Measurements from ENCODE around the gene TBX21.

TBX21 gene

DNA sequence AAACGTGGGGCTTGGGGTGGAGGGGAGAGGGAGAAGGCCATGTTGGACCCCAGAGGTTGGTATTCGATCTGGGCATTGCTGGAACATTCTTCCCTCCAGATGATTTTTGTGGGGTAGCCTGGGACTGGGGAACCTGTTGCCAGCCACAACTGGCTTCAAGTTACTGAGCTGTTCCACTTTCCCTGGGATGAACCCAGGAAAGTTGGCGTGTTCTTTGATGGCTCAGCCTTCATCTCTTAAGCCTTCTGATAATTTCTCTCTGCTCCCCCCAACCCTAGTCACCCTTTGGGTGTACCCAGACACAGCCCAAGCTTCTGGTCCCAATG lies 2.1 kb downstream of the TBX21 start:
- TF ChIP-seq, protein P1, sequence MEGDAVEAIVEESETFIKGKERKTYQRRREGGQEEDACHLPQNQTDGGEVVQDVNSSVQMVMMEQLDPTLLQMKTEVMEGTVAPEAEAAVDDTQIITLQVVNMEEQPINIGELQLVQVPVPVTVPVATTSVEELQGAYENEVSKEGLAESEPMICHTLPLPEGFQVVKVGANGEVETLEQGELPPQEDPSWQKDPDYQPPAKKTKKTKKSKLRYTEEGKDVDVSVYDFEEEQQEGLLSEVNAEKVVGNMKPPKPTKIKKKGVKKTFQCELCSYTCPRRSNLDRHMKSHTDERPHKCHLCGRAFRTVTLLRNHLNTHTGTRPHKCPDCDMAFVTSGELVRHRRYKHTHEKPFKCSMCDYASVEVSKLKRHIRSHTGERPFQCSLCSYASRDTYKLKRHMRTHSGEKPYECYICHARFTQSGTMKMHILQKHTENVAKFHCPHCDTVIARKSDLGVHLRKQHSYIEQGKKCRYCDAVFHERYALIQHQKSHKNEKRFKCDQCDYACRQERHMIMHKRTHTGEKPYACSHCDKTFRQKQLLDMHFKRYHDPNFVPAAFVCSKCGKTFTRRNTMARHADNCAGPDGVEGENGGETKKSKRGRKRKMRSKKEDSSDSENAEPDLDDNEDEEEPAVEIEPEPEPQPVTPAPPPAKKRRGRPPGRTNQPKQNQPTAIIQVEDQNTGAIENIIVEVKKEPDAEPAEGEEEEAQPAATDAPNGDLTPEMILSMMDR (IDR thresholded peaks at IDR 0.05) = no peak

DNA sequence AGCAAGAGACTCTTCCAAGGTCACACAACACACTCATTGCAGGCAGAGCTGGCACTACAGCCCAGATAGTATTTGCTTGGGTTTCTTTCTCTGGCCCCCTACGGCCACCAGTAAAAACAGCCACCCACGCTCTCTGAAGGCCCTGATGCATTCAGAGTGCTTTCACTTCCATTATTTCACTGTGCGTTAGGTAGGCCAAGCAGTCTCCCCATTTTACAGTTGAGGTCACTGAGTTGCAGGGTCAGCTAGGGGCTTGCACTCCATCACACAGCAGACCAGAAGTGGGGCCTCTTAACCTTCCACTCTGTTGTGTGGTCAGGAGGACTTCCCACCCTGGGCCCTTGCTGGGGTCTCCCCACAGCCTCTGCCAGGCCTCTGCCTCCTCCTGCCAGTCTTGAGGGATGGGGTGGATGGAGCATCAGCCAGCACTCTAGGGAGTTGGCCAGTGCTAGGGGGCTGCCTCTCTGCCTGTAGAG lies 2.5 kb downstream of the TBX21 start:
- TF ChIP-seq, protein P1 (IDR thresholded peaks at IDR 0.05) = no peak

DNA sequence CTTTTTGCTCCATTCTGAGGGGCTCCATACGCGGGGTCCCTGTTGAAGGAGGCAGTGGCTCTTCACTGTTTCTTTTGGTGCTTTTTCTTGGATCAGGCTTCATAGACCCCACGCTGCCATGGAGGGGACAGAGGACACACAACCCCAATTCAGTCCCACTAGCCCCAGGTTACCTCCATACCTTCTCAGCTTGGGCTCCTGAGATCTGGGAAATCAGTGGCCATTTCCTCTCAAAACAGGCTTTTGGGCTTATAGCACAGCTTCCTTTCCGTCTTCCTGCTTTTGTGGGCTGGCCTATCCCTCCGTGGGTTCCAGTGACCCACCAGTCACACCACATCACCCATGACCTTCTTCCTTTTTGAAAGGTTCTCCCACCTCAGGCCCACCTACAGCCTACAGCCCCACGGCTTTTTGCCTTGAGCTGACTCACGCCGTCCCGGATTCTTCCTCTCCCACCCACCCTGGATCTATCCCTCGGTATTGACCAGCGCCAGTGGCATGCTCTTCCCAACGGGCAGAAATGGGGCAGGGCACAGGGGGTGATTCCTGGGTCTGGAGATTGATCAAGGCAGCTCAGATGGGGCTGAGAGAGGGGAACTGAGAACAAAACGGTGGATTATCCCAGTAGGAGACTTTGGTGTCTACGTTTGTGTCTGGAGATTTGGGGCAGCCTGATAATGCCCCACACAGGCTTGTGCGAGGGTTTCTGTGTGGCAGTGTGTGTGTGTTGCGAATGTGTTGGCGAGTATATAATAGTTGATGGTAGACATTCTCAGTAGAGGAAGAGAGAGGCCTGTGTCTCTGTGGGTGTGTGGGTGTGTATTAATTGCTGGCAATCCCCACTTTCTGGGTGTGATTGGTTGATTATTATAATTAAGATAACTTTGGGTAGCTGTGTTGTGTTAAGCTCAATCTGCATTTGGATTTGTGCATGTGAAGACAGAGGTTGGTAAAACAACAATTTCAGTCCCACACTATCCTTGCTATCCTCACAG lies 3.8 kb downstream of the TBX21 start:
- TF ChIP-seq, protein P1 (IDR thresholded peaks at IDR 0.05) = no peak

DNA sequence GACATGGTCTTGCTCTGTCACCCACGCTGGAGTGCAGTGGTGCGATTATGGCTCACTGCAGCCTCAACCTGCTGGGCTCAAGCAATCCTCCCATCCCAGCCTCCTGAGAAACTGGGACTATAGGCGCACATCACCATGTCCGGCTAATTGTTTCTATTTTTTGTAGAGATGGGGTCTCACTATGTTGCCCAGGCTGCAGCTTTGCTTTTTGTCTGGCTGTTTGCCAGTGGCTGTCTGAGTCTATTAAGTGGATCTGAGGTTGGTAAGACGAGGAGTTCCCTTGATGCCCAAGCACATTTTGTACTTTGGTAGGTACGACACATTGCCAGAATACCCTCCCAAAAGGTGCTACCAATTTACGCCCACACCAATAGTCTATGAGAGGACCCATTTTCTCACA lies 5.1 kb downstream of the TBX21 start:
- TF ChIP-seq, protein P1 (IDR thresholded peaks at IDR 0.05) = no peak

DNA sequence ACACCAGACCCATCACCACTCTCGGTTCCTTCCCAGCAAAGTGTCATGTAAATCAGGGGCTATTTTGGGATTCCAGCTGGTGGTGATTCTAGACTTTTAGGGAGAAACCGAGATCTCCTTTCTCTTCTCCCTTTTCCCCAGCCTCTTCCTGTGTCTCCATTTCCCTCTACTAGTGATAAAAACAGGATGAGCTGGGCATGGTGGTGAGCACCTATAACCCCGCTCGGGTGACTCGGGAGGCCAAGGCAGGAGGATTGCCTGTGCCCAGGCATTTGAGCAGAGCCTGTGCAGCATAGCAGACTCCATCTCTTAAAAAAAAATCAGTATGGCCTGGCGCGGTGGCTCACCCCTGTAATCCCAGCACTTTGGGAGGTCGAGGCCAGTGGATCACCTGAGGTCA lies 6.1 kb downstream of the TBX21 start:
- TF ChIP-seq, protein P1 (IDR thresholded peaks at IDR 0.05) = no peak

DNA sequence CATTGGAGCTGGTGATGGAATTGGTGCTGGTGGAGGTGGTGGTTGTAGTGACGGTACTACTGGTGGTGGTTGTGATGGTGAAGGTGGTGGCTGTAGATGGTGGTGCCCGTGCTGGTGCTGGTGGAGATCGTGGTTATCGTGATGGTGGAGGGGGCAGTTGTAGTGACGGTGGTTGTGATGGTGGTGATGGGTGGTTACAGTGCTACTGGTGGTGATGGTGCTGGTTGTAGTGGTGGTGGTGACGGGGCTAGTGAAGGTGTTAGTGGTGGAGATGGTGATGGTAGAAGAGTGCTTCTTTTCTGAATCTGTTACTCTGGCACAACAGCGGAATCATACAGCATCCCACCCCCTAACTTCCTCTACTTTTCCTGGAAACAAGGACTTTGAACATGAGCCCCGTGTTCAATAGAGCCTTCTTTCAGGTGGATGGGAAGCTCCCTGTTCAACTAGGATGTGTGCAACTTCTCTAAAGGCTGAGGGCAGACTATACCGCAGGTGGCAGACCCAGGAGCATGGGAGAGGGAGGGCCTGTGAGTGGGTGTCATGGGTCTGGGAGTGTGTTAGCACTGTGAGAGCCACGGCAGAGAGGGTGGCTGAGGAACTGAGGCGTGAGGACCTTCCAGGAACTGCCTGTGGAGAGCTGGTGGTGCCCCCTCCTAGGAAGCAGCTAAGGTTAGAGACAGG lies 8.2 kb downstream of the TBX21 start:
- TF ChIP-seq, protein P1 (IDR thresholded peaks at IDR 0.05) = no peak

DNA sequence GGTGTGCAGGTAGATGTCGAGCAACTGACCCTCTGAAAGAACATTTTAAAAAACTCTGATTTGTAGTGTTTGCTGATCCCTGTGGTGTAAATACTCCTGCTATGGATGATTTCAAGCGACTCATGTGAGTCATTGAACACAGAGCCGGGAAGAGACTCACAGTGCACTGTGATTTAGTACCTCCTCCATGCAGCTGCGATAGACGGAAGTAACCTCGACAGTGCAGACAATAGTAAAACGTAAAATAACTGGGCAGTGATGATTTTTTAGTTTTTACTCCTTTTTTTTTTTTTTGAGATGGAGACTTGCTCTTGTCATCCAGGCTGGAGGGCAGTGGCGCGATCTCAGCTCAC lies 8.7 kb downstream of the TBX21 start:
- TF ChIP-seq, protein P1 (IDR thresholded peaks at IDR 0.05) = no peak
